ENCODE measurements around the gene CD19.

CD19 gene

DNA sequence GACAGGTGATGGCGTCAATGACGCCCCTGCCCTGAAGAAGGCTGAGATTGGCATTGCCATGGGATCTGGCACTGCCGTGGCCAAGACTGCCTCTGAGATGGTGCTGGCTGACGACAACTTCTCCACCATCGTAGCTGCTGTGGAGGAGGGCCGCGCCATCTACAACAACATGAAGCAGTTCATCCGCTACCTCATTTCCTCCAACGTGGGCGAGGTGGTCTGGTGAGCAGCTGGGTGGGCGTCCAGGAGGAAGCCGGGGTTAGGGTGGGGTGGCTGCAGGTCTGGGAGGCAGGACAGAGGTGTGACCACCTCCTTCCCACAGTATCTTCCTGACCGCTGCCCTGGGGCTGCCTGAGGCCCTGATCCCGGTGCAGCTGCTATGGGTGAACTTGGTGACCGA, 29.9 kb upstream of the CD19 start:
- DNase-seq (ENCODE audit: low spot score) = no peak
- no peak for TF ChIP-seq CTCF (IDR thresholded peaks at IDR 0.05; ENCODE audit: extremely low read depth, missing control alignments)

GRCh38 chr16:28902909-28903308, 28.9 kb upstream of the CD19 start:
- DNase-seq (ENCODE audit: low spot score) = no peak
- no peak for TF ChIP-seq CTCF (IDR thresholded peaks at IDR 0.05; ENCODE audit: extremely low read depth, missing control alignments)

DNA sequence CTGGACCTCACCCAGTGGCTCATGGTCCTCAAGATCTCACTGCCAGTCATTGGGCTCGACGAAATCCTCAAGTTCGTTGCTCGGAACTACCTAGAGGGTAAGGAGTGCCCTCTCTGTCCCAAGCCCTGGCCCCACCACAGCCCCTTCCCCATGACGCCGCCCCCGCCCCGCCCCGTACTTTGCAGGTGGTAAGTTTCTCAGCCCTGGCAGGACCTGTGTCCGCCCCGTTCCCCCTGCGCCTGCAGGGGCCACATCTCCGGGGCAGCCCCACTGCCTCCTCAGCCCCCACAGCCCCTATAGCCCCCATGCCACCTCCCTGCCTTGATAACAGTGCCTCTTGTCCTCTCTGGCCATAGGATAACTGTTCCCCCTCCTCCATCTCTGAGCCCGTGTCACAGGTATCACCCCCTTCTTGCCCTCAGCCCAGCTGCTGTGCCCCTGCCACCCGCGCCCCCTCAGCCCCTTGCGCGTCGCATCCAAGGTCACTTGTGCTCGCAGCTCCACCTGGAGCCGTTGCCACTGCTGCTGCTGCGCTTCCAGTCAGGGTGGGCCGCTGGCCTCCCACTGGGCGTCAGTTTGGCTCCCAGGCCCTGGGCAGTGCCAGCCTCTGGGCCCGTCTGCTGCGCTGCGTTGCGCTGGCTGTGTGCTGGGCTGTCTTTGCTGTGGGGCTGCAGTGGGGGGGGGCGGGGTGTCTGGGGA, 28.3 kb upstream of the CD19 start:
- no peak for TF ChIP-seq CTCF (IDR thresholded peaks at IDR 0.05; ENCODE audit: extremely low read depth, missing control alignments)
- no peak for DNase-seq (ENCODE audit: low spot score)

GRCh38 chr16:28904363-28904762, 27.4 kb upstream of the CD19 start:
- TF ChIP-seq CTCF (IDR thresholded peaks at IDR 0.05; ENCODE audit: extremely low read depth, missing control alignments) = no peak
- DNase-seq (ENCODE audit: low spot score) = no peak

GRCh38 chr16:28904828-28905227, 26.9 kb upstream of the CD19 start:
- no peak for DNase-seq (ENCODE audit: low spot score)
- no peak for TF ChIP-seq CTCF (IDR thresholded peaks at IDR 0.05; ENCODE audit: extremely low read depth, missing control alignments)

DNA sequence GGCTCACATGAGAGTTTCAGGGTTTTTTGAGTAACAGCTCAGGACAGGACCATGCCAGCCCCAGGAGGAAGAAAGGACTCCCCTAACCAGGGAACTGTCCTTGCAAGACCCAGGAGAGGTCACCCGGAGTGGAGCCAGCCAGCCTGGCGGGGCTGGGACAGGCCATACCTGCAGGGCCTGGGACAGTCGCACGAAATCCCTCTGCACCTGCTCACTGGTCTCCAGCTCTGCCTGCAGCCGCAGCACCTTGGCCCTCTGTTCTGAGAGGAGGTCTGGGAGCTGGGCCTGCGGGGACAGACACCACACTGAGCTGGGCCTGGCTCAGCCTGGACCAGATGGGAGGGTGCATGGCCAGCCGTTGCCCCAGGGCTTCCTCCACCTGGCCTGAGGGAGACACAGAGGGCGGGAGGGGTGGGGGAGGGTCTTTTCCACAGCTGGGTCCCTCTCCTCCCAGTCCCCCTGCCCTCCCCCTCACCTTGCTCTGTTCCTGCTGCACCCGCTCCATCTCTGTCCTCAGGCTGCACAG, 26.5 kb upstream of the CD19 start:
- TF ChIP-seq CTCF (IDR thresholded peaks at IDR 0.05; ENCODE audit: extremely low read depth, missing control alignments) = no peak
- DNase-seq (ENCODE audit: low spot score) = no peak

DNA sequence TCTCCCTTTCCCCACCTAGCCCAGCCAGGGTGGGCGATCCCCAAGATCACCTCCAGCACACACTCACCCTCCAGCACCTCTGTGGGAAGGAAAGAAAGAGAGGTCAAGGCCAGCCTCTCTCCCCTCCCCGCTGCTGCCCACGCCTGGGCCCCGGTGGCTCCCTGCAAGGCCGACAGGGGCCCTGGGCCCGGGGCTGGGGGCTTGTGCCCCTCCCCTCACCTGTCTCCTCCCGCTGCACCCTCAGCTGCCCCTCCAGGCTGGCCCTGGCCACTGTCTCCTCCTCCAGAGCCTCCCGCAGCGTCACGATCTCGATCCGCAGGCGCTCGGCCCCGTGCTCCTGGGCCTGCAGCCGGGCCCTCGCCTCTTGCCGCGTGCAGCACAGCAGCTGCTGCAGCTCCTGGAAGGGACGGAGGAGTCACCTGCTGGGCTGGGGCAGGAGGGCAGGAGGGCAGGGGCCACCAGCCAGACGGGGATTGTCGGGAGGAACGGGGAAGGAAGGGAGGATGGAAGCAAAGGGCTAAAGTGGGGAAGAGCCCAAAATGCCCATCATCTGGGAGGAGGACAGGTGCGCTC, 25.9 kb upstream of the CD19 start:
- no peak for DNase-seq (ENCODE audit: low spot score)
- no peak for TF ChIP-seq CTCF (IDR thresholded peaks at IDR 0.05; ENCODE audit: extremely low read depth, missing control alignments)

Data from GM20000 (cell line).